22Rv1 (cell line): Measurements from ENCODE around the gene KAZN.

Experiments
- H3K27ac ChIP-seq: fragments of 450-650 bp; 2 replicates; pipeline ENCODE4 v1.5.1; 2017
- ZFX ChIP-seq: fragments of 450-650 bp; IDR thresholded peaks from 2 replicates; pipeline ENCODE4 v1.6.1; 2017; ENCODE audit warnings: antibody characterized with exemption, borderline replicate concordance
- TF ChIP-seq, protein P1 (sequence below): fragments of 450-650 bp; IDR thresholded peaks from 2 replicates; pipeline ENCODE4 v1.5.1; 2017; ENCODE audit warnings: mild to moderate bottlenecking

Gene KAZN

DNA sequence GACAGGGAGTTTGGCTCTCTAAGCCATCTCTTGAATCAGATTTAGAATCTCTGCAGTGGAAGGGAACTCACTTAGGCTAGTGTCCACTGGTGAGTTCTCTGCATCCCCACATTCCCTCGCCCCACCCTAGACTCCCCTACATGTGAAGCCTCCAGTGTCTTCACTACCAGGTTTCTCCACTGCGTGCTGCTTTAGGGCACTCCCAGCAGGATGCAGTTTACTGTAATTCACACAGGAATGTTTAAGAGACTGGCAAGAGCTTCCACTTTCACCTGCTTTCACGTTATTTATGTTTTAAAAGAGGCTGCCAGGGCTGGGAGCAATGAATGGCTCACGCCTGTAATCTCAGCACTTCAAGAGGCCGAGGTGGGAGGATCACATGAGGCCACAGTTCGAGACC, 60.2 kb downstream of the KAZN start:
- H3K27ac ChIP-seq: no peak overlapping the region
- TF ChIP-seq, protein P1, sequence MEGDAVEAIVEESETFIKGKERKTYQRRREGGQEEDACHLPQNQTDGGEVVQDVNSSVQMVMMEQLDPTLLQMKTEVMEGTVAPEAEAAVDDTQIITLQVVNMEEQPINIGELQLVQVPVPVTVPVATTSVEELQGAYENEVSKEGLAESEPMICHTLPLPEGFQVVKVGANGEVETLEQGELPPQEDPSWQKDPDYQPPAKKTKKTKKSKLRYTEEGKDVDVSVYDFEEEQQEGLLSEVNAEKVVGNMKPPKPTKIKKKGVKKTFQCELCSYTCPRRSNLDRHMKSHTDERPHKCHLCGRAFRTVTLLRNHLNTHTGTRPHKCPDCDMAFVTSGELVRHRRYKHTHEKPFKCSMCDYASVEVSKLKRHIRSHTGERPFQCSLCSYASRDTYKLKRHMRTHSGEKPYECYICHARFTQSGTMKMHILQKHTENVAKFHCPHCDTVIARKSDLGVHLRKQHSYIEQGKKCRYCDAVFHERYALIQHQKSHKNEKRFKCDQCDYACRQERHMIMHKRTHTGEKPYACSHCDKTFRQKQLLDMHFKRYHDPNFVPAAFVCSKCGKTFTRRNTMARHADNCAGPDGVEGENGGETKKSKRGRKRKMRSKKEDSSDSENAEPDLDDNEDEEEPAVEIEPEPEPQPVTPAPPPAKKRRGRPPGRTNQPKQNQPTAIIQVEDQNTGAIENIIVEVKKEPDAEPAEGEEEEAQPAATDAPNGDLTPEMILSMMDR: no peak
- TF ChIP-seq ZFX: no peak

DNA sequence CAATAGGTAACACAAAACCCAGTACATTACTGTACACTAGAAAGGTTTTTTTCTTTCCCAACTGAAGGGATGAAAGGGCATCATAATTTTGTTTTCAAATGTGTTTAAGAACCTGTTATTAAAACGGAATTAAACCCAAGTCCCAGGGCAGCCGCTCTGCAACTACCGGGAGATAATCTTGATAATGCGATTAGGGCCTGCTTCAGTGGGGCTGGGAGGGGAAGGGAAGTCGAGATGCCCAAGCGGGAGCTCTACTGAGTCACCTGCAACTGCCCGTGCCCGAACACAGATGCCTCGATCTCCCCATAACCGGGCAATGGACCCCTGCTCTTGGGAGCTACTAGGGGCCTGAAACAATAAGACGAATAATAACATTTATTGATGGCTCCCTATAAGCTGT, 61.4 kb downstream of the KAZN start:
- no peak overlapping the region for H3K27ac ChIP-seq
- TF ChIP-seq, protein P1: no peak
- no peak for TF ChIP-seq ZFX

DNA sequence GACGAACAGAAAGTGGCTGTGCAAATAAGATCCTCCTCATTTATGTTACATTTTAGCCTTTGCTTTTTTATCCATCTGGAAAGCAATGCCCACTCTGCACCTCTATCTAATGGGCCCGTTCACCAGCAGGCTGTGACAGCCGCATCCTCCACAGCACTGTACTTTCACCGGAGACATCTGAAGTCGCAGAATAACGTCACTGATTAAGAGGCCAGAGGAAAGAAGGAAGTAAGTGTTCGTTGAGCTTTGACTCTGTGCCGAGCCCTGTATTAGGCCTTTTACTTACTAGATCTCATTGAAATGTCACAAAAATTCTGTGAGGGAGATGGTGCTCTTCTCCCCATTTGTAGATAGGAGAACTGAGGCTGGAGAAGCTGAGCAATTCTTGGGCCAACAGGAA, 62.3 kb downstream of the KAZN start:
- no peak overlapping the region for H3K27ac ChIP-seq

DNA sequence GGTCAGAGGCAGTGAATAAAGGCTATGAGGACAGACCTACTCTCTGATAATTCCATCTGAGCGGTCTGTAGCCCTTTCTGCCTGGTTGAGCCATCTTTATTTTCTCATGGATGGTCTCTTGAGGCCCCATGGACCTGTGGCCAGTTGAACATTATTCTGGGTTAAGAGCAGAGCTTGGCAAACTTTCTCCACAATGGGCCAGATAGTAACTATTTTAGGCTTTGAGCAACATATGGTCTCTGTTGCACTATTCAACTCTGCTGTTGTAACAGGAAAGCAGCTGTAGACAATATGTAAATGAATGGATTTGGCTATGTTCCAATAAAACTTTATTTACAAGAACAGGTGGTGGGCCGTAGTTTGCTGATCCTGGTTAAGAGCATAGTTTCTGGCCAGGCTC, 62.7 kb downstream of the KAZN start:
- TF ChIP-seq, protein P1: no peak
- no peak for TF ChIP-seq ZFX
- no peak overlapping the region for H3K27ac ChIP-seq

More for the DNA sequence above, 62.3 kb downstream of the KAZN start:
- no peak for TF ChIP-seq ZFX
- TF ChIP-seq, protein P1: no peak

DNA sequence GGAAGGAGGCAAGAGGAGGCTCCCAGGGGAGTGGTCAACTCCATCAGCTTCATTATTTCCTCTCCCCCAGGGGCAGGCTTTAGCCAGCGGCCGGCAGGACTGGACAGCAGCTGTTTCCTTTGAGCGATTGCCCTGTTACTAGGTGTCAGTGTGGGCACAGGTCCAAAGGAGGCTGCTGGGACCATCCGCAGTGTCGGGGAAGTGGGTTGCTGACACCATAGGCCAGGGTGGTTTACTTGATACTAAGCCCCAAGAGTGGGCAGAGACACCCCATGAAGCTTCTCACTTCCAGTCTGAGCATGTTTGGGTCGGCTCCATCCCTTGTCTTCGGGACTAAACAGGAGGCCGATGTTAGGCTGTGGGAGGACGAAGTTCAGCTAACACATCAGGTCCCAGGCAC, 63.6 kb downstream of the KAZN start:
- TF ChIP-seq, protein P1: no peak
- no peak for TF ChIP-seq ZFX
- H3K27ac ChIP-seq: no peak overlapping the region

DNA sequence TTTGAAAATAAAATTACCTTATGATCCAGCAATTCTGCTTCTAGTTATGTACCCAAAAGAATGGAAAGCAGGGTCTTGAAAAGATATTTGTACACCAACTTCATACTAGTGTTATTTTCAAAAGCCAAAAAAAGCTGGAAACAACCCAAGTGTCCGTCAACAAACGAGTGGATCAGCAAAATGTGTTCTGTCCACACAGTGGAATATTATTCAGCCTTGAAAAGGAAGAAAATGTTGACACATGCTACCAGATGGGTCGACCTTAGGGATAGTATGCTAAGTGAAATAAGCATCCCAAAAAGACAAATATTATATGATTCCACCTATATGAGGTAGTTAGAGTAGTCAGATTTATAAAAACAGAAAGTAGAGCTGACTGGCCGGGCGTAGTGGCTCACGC, 65.3 kb downstream of the KAZN start:
- TF ChIP-seq ZFX: no peak
- TF ChIP-seq, protein P1: no peak

DNA sequence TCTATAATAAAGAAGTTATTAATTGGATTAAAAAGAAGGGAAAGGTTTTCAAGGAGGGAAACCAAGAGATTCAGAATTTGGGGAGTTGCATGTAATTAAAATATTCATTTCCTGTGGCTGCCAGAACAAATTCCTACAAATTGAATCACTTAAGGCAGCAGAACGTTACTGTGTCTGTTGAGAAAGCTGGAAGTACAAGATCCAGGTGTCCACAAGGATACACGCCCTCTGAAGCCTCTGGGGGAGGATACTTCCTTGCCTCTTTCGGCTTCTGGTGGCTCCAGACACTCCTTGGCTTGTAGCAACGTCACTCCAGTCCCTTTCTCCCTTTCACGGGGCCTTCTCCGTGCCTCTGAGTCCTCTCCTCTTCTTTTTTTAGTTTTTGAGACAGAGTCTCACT, 67.9 kb downstream of the KAZN start:
- no peak overlapping the region for H3K27ac ChIP-seq
- TF ChIP-seq, protein P1: no peak
- no peak for TF ChIP-seq ZFX

More for the DNA sequence above, 65.3 kb downstream of the KAZN start:
- H3K27ac ChIP-seq: no peak overlapping the region
